HG03095 (cell line): ENCODE results near the gene TMEM87B.
"Not testable (repeated sequence)": the region's sequence is repeated elsewhere in the genome, so short reads cannot be mapped to it uniquely, and the experiment has no call there.

ENCODE experiments used
- ATAC-seq: cut with Tn5 transposase; IDR thresholded peaks from one replicate; pipeline ENCODE4 v1.9.1; 2021; ENCODE audit warnings: moderate library complexity; ENCODE audit not compliant: unreplicated experiment

Gene TMEM87B

GRCh38 chr2:112065486-112065885 is 10.4 kb downstream of the TMEM87B start:
- no peak for ATAC-seq

- ATAC-seq: no peak
Measured at GRCh38 chr2:112065966-112066365, 10.9 kb downstream of the TMEM87B start.

- ATAC-seq: not testable (repeated sequence)
Measured at GRCh38 chr2:112069794-112070193, 14.7 kb downstream of the TMEM87B start.

- ATAC-seq: no peak
Measured at GRCh38 chr2:112073875-112074274, 18.8 kb downstream of the TMEM87B start.

- no peak for ATAC-seq
Measured at GRCh38 chr2:112074506-112074905, 19.4 kb downstream of the TMEM87B start.

GRCh38 chr2:112075490-112076260 is 20.6 kb downstream of the TMEM87B start:
- no peak for ATAC-seq

- no peak for ATAC-seq
Measured at GRCh38 chr2:112077814-112078213, 22.7 kb downstream of the TMEM87B start.

GRCh38 chr2:112081262-112081661 is 26.2 kb downstream of the TMEM87B start:
- ATAC-seq: no peak

GRCh38 chr2:112084689-112085374 is 29.8 kb downstream of the TMEM87B start:
- ATAC-seq: no peak

GRCh38 chr2:112085375-112085730 is 30.3 kb downstream of the TMEM87B start:
- no peak for ATAC-seq

- ATAC-seq: no peak
Measured at GRCh38 chr2:112085916-112086669, 31.0 kb downstream of the TMEM87B start.

- ATAC-seq: peak; percentile 63
Measured at GRCh38 chr2:112087346-112088020, 32.4 kb downstream of the TMEM87B start.

- ATAC-seq: no peak
Measured at GRCh38 chr2:112089375-112089774, 34.3 kb downstream of the TMEM87B start.

- ATAC-seq: no peak
Measured at GRCh38 chr2:112092286-112093041, 37.4 kb downstream of the TMEM87B start.

GRCh38 chr2:112093216-112093615 is 38.1 kb downstream of the TMEM87B start:
- no peak for ATAC-seq

- ATAC-seq: no peak
Measured at GRCh38 chr2:112095681-112096080, 40.6 kb downstream of the TMEM87B start.

GRCh38 chr2:112096098-112096497 is 41.0 kb downstream of the TMEM87B start:
- ATAC-seq: no peak

GRCh38 chr2:112108178-112108832 is 53.2 kb downstream of the TMEM87B start:
- no peak for ATAC-seq

GRCh38 chr2:112109278-112109677 is 54.2 kb downstream of the TMEM87B start:
- no peak for ATAC-seq

- no peak for ATAC-seq
Measured at GRCh38 chr2:112110966-112111365, 55.9 kb downstream of the TMEM87B start.
